Ovary (tissue), 9 donors: ENCODE measurements around the gene RSBN1L. TPM values are rescaled to one million over a fixed set of nuclear protein-coding genes. Genes with fewer than 3 reads are reported as not detected.

ENCODE experiments used
- DNase-seq, 5 donors: peaks; one replicate each; pipeline ENCODE4 v3.0.0-alpha.2; 2019 to 2020
- H3K27ac ChIP-seq, 2 donors: fragments of 200-600 bp; one replicate each; pipeline versions ENCODE4 v1.5.1 to v1.8.0; 2019 to 2022
- H3K27me3 ChIP-seq: fragments of 200-600 bp; one replicate; pipeline ENCODE4 v1.8.0; 2022
- H3K36me3 ChIP-seq: fragments of 200-600 bp; sonication (generic); one replicate; pipeline ENCODE4 v1.5.1; 2019
- H3K4me1 ChIP-seq: one replicate; pipeline ENCODE4 v1.8.1; 2013; ENCODE audit warnings: mild to moderate bottlenecking, moderate library complexity; ENCODE audit not compliant: insufficient read depth
- H3K4me3 ChIP-seq: fragments of 200-600 bp; sonication (generic); one replicate; pipeline ENCODE4 v1.5.1; 2017
- H3K9me3 ChIP-seq, 2 donors: fragments of 200-600 bp in 1 of 2; sonication (generic) in 1 of 2; one replicate each; pipeline versions ENCODE4 v1.5.1 to v1.8.1; 2013 to 2019; ENCODE audit warnings: mild to moderate bottlenecking in 1 of 2, moderate library complexity in 1 of 2
- CTCF ChIP-seq, 3 donors: fragments of 450-650 bp in 2 of 3; fragments of 200-600 bp in 1 of 3; IDR thresholded peaks; one replicate each; pipeline versions ENCODE4 v1.5.1 to v1.8.0; 2016 to 2022; ENCODE audit warnings: antibody characterized with exemption in 3 of 3, mild to moderate bottlenecking in 1 of 3
- EP300 ChIP-seq: sonication (generic); formaldehyde crosslinking; IDR thresholded peaks from one replicate; pipeline ENCODE4 v1.6.1; 2017; ENCODE audit warnings: antibody characterized with exemption
- POLR2A ChIP-seq: fragments of 450-650 bp; IDR thresholded peaks from one replicate; pipeline ENCODE4 v1.6.1; 2017; ENCODE audit warnings: antibody characterized with exemption, mild to moderate bottlenecking, moderate library complexity
- WGBS, 3 donors: extraction: QIAGEN DNeasy Blood & Tissue Kit in 1 of 3; methylation state at CpG; one replicate each; pipeline versions ENCODE4 v1.1.5 to v1.1.7; 2013 to 2017; 5-methylcytosine and 5-hydroxymethylcytosine counted together
- intact Hi-C, 4 donors: fragments of 100-400 bp; cut with DNase I; formaldehyde crosslinking; loops; one replicate each; pipeline versions ENCODE4 v1.11.0 to v1.15.1; 2022 to 2023
- polyA plus RNA-seq, 2 donors: library from polyadenylated mRNA; stranded (reverse); fragments of 200-250 nt in 1 of 2; fragments of 350-450 nt in 1 of 2; fragmentation: Illumina TruSeq in 1 of 2; extraction: RNeasy Lipid Tissue Mini Kit (QIAGEN cat#74804) in 1 of 2; gene quantifications; one replicate each; pipeline ENCODE4 v1.2.3, GENCODE V29; 2013 to 2014
- total RNA-seq, 7 donors: library from RNA; depleted of rRNA in 2 of 7; stranded (reverse); fragments of >200 nt in 2 of 7; fragmentation: NEBNext Ultra II Directional in 3 of 7; extraction: Animal tissue kit (Norgen Biotek cat#: 25700) in 3 of 7; gene quantifications; one replicate each; pipeline versions ENCODE4 v1.1.0 to v1.2.4, GENCODE V29; 2016 to 2023
- donor health status: DM: no; HTN: no; CAD: no; lungs with moderate emphysema.
- donor health status: DM: no; HTN: no; CAD: no.
- donor health status: Bipolar disorder and iron deficiency.
- donor health status: DM: yes; HTN: yes; CAD: no.
- donor health status: DM: no; HTN: no; CAD: no.
- donor health status: DM: yes; HTN: yes; CAD: no.

Gene RSBN1L
- total and polyA plus RNA-seq, 9 donors: 12.4 to 28.3 (median 24.1) TPM

GRCh38 chr7:77786018-77786417 lies 89.8 kb downstream of the RSBN1L start:
- intact Hi-C loops: no loop called here
- DNase-seq: no peak
- Histone ChIP-seq H3K4me3 (no peak overlapping the region), H3K36me3 (no peaks in the 10 kb centered on the region), H3K27ac (no peak overlapping the region), H3K9me3 (no peaks in the 10 kb centered on the region), H3K27me3 (no peaks in the 10 kb centered on the region), H3K4me1 (no peaks in the 10 kb centered on the region)
- TF ChIP-seq CTCF (IDR thresholded peaks at IDR 0.05) (no peak), EP300 (no peak), POLR2A (no peak)
- 93 to 97% (median 94%) methylated on average over 3 of the region's 3 CpGs for WGBS, 3 donors

DNA sequence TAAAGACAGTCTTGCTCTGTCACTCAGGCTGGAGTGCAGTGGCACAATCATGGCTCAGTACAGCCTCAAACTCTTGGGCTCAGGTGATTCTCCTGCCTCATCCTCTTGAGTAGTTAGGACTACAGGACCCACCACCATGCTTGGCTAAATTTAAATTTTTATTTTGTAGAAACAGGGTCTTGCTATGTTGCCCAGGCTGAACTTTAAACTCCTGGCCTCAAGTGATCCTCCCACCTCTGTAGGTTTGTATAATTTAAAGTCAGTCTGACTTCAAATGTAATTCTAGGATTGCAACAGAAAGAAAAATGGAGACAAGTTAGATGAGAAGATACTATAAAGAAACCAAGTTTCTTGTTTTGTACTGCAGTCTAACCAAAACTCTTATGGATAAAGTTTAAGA lies 90.5 kb downstream of the RSBN1L start:
- Histone ChIP-seq H3K4me1 (no peaks in the 10 kb centered on the region), H3K4me3 (no peak overlapping the region), H3K27me3 (no peaks in the 10 kb centered on the region), H3K9me3 (no peaks in the 10 kb centered on the region), H3K27ac (no peak overlapping the region), H3K36me3 (no peaks in the 10 kb centered on the region)
- intact Hi-C loops: no loop called here
- no peak for TF ChIP-seq POLR2A
- TF ChIP-seq CTCF (IDR thresholded peaks at IDR 0.05): no peak
- no peak for TF ChIP-seq EP300
- DNase-seq: no peak

DNA sequence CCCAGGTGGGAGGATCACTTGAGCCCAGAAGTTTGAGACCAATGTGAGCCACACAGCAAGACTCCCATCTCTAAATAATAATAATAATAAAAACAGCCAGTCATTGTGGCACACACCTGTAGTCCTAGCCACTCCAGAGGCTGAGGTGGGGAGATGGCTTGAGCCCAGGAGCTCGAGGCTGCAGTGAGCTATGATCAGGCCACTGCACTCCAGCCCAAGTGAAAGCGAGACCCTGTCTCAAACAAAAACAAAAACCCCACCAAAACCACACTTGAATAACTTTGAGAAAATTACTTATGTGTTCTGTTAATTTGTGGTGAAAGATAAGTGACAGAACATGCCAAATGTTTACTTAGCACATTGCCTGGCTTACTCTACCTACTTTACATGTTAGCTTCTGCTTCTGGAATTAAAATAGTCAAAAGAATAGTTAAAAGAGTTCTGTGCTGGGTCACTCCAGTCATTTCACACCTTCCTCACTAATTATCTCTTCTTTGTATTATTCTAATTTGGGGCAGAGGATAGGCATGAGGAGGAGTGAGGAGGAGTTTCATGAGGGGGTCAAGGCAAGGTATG lies 92.2 kb downstream of the RSBN1L start:
- intact Hi-C loops: no loop called here
- 95 to 97% (median 95%) methylated on average over 2 of the region's 2 CpGs for WGBS, 3 donors
- H3K4me1 ChIP-seq: no peaks in the 10 kb centered on the region

GRCh38 chr7:77791336-77791735 lies 95.1 kb downstream of the RSBN1L start:
- H3K9me3 ChIP-seq: no peaks in the 10 kb centered on the region
- no peaks in the 10 kb centered on the region for H3K27me3 ChIP-seq
- intact Hi-C loops: loop anchor here in 1 of 4 donors (10.0 kb wide), 1 partner anchor 1663 kb away; the partner anchor contains the start of gene MAGI2
- no peak for DNase-seq
- TF ChIP-seq EP300 (no peak), CTCF (IDR thresholded peaks at IDR 0.05) (no peak), POLR2A (no peak)
- WGBS, 3 donors: 82 to 84% (median 82%) methylated on average over 6 of the region's 6 CpGs
- no peak overlapping the region for H3K27ac ChIP-seq
- no peaks in the 10 kb centered on the region for H3K36me3 ChIP-seq
- H3K4me1 ChIP-seq: no peaks in the 10 kb centered on the region
- no peak overlapping the region for H3K4me3 ChIP-seq

More for the DNA sequence above, 92.2 kb downstream of the RSBN1L start:
- H3K9me3 ChIP-seq: no peaks in the 10 kb centered on the region
- no peaks in the 10 kb centered on the region for H3K27me3 ChIP-seq
- no peak for DNase-seq
- H3K4me3 ChIP-seq: no peak overlapping the region
- no peak overlapping the region for H3K27ac ChIP-seq
- no peak for TF ChIP-seq CTCF (IDR thresholded peaks at IDR 0.05)
- no peak for TF ChIP-seq EP300
- TF ChIP-seq POLR2A: no peak
- H3K36me3 ChIP-seq: no peaks in the 10 kb centered on the region
